Measurements from ENCODE around the gene TMEM238L. TPM values are rescaled to one million over a fixed set of nuclear protein-coding genes. Genes with fewer than 3 reads are reported as not detected.

TMEM238L gene
- total RNA-seq, 1 donor = not detected

- no peak for DNase-seq (ENCODE audit: low read depth)
- H3K4me3 ChIP-seq (ENCODE audit: low read depth, low read length) = no peak within 1 kb of the TSS
- TF ChIP-seq CTCF (IDR thresholded peaks at IDR 0.05; ENCODE audit: insufficient read depth, low read depth, low read length) = no peak
These were observed 34.0 kb upstream of the TMEM238L start, which contains the start of gene PIRT for GRCh38 chr17:10837921-10838320. TSS of gene PIRT (minus strand) at chr17:10838087. CDS start at chr17:10825645, 12,442 bp downstream.

- no peak for DNase-seq (ENCODE audit: low read depth)
- TF ChIP-seq CTCF (IDR thresholded peaks at IDR 0.05; ENCODE audit: insufficient read depth, low read depth, low read length) = no peak
- H3K4me3 ChIP-seq (ENCODE audit: low read depth, low read length) = no peak overlapping the region
These were observed 33.2 kb upstream of the TMEM238L start for GRCh38 chr17:10836966-10837590.

GRCh38 chr17:10836145-10836544, 32.2 kb upstream of the TMEM238L start:
- no peak for DNase-seq (ENCODE audit: low read depth)
- H3K4me3 ChIP-seq (ENCODE audit: low read depth, low read length) = no peak overlapping the region
- TF ChIP-seq CTCF (IDR thresholded peaks at IDR 0.05; ENCODE audit: insufficient read depth, low read depth, low read length) = no peak

GRCh38 chr17:10831696-10832095, 27.8 kb upstream of the TMEM238L start:
- no peak for TF ChIP-seq CTCF (IDR thresholded peaks at IDR 0.05; ENCODE audit: insufficient read depth, low read depth, low read length)
- no peak overlapping the region for H3K4me3 ChIP-seq (ENCODE audit: low read depth, low read length)
- DNase-seq (ENCODE audit: low read depth) = no peak

GRCh38 chr17:10827898-10828552, 24.1 kb upstream of the TMEM238L start:
- TF ChIP-seq CTCF (IDR thresholded peaks at IDR 0.05; ENCODE audit: insufficient read depth, low read depth, low read length) = no peak
- H3K4me3 ChIP-seq (ENCODE audit: low read depth, low read length) = no peak overlapping the region
- no peak for DNase-seq (ENCODE audit: low read depth)

- DNase-seq (ENCODE audit: low read depth) = no peak
- no peak overlapping the region for H3K4me3 ChIP-seq (ENCODE audit: low read depth, low read length)
- no peak for TF ChIP-seq CTCF (IDR thresholded peaks at IDR 0.05; ENCODE audit: insufficient read depth, low read depth, low read length)
These were observed 21.0 kb upstream of the TMEM238L start for GRCh38 chr17:10824874-10825273.

Data from fibroblast of villous mesenchyme (primary cell).